DOHH2 (cell line): ENCODE results near the gene PTPRN2.

Source experiments
- H3F3A ChIP-seq: fragments of 200-600 bp; sonication (generic), shearing (Covaris generic); 2 replicates; pipeline ENCODE4 v1.6.0; 2016; ENCODE audit warnings: antibody characterized with exemption, mild to moderate bottlenecking; ENCODE audit not compliant: control insufficient read depth, insufficient read depth
- H3K27ac ChIP-seq: fragments of 200-600 bp; sonication (generic); 2 replicates; pipeline ENCODE4 v1.5.1; 2014; ENCODE audit warnings: low read depth, mild to moderate bottlenecking, low read length, moderate library complexity
- H3K27me3 ChIP-seq: fragments of 200-600 bp; sonication (generic); 2 replicates; pipeline ENCODE4 v1.6.1; 2014; ENCODE audit warnings: mild to moderate bottlenecking, low read length, mixed read lengths; ENCODE audit not compliant: control insufficient read depth
- H3K36me3 ChIP-seq: fragments of 200-600 bp; sonication (generic); 2 replicates; pipeline ENCODE4 v1.6.1; 2014; ENCODE audit warnings: mild to moderate bottlenecking, low read length, moderate library complexity, mixed read lengths; ENCODE audit not compliant: control insufficient read depth
- H3K4me1 ChIP-seq: fragments of 200-600 bp; sonication (generic); 2 replicates; pipeline ENCODE4 v1.6.1; 2014; ENCODE audit warnings: mild to moderate bottlenecking, low read length, mixed read lengths; ENCODE audit not compliant: control insufficient read depth
- H3K4me2 ChIP-seq: fragments of 200-600 bp; sonication (generic); 2 replicates; pipeline ENCODE4 v1.6.0; 2014; ENCODE audit warnings: mild to moderate bottlenecking, low read length, moderate library complexity
- H3K4me3 ChIP-seq: fragments of 200-600 bp; sonication (generic); 2 replicates; pipeline ENCODE4 v1.5.1; 2014; ENCODE audit warnings: mild to moderate bottlenecking, low read length, mixed read lengths
- H3K79me2 ChIP-seq: fragments of 200-600 bp; sonication (generic); 2 replicates; pipeline ENCODE4 v1.6.1; 2014; ENCODE audit warnings: mild to moderate bottlenecking, low read length, mixed read lengths; ENCODE audit not compliant: control insufficient read depth
- H3K9me2 ChIP-seq: fragments of 200-600 bp; sonication (generic); replicated peaks from 2 replicates; pipeline ENCODE4 v1.6.1; 2014; ENCODE audit warnings: mild to moderate bottlenecking, low read length, mixed read lengths; ENCODE audit not compliant: control insufficient read depth
- H3K9me3 ChIP-seq: fragments of 200-600 bp; sonication (generic); 2 replicates; pipeline ENCODE4 v1.6.1; 2014; ENCODE audit warnings: antibody characterized with exemption, low read length, mixed read lengths; ENCODE audit not compliant: control insufficient read depth, insufficient read depth
- H4K20me1 ChIP-seq: fragments of 200-600 bp; sonication (generic); 2 replicates; pipeline ENCODE4 v1.6.0; 2014; ENCODE audit warnings: low read depth, mild to moderate bottlenecking, antibody characterized with exemption, low read length, moderate library complexity; ENCODE audit not compliant: control insufficient read depth, insufficient read depth
- EZH2phosphoT487 ChIP-seq: fragments of 200-600 bp; sonication (generic); IDR thresholded peaks from 2 replicates; pipeline ENCODE4 v1.6.1; 2017; ENCODE audit warnings: borderline replicate concordance, mild to moderate bottlenecking, antibody characterized with exemption, low read length, moderate library complexity, mixed read lengths
- TF ChIP-seq, protein P1 (sequence below): fragments of 200-600 bp; sonication (generic); IDR thresholded peaks from one replicate; pipeline ENCODE4 v1.5.1; 2014; ENCODE audit warnings: antibody characterized with exemption, mild to moderate bottlenecking, low read depth, low read length; ENCODE audit not compliant: poor library complexity, severe bottlenecking

Gene PTPRN2

GRCh38 chr7:158369866-158370265 is 217.8 kb downstream of the PTPRN2 start:
- no peaks in the 10 kb centered on the region for H4K20me1 ChIP-seq
- no peak overlapping the region for H3K4me2 ChIP-seq
- H3K4me1 ChIP-seq = no peaks in the 10 kb centered on the region
- no peaks in the 10 kb centered on the region for H3K27me3 ChIP-seq
- no peaks in the 10 kb centered on the region for H3K79me2 ChIP-seq
- H3F3A ChIP-seq = no peaks in the 10 kb centered on the region
- no peak overlapping the region for H3K27ac ChIP-seq
- no peak for TF ChIP-seq EZH2phosphoT487
- TF ChIP-seq, protein P1, sequence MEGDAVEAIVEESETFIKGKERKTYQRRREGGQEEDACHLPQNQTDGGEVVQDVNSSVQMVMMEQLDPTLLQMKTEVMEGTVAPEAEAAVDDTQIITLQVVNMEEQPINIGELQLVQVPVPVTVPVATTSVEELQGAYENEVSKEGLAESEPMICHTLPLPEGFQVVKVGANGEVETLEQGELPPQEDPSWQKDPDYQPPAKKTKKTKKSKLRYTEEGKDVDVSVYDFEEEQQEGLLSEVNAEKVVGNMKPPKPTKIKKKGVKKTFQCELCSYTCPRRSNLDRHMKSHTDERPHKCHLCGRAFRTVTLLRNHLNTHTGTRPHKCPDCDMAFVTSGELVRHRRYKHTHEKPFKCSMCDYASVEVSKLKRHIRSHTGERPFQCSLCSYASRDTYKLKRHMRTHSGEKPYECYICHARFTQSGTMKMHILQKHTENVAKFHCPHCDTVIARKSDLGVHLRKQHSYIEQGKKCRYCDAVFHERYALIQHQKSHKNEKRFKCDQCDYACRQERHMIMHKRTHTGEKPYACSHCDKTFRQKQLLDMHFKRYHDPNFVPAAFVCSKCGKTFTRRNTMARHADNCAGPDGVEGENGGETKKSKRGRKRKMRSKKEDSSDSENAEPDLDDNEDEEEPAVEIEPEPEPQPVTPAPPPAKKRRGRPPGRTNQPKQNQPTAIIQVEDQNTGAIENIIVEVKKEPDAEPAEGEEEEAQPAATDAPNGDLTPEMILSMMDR = no peak
- H3K36me3 ChIP-seq = no peaks in the 10 kb centered on the region
- H3K4me3 ChIP-seq = no peak overlapping the region
- H3K9me3 ChIP-seq = peaks cover 17% of the 10 kb centered on the region
- H3K9me2 ChIP-seq = no peaks in the 10 kb centered on the region

- Histone ChIP-seq H3K9me2 (no peaks in the 10 kb centered on the region), H3K4me2 (no peak overlapping the region), H3K27ac (no peak overlapping the region), H3K79me2 (no peaks in the 10 kb centered on the region), H3K4me3 (no peak overlapping the region), H3K4me1 (no peaks in the 10 kb centered on the region), H4K20me1 (no peaks in the 10 kb centered on the region), H3K9me3 (peaks cover 23% of the 10 kb centered on the region), H3K27me3 (no peaks in the 10 kb centered on the region), H3F3A (no peaks in the 10 kb centered on the region), H3K36me3 (no peaks in the 10 kb centered on the region)
- TF ChIP-seq, protein P1 = no peak
- TF ChIP-seq EZH2phosphoT487 = no peak
These were observed 218.3 kb downstream of the PTPRN2 start for GRCh38 chr7:158369290-158369689.

GRCh38 chr7:158368449-158368848 is 219.2 kb downstream of the PTPRN2 start:
- Histone ChIP-seq H3F3A (no peaks in the 10 kb centered on the region), H3K27me3 (no peaks in the 10 kb centered on the region), H3K27ac (no peak overlapping the region), H3K4me2 (no peak overlapping the region), H3K4me1 (no peaks in the 10 kb centered on the region), H3K79me2 (no peaks in the 10 kb centered on the region), H3K9me3 (peaks cover 25% of the 10 kb centered on the region), H4K20me1 (no peaks in the 10 kb centered on the region), H3K4me3 (no peak overlapping the region), H3K9me2 (no peaks in the 10 kb centered on the region), H3K36me3 (no peaks in the 10 kb centered on the region)
- no peak for TF ChIP-seq EZH2phosphoT487
- TF ChIP-seq, protein P1 = no peak

DNA sequence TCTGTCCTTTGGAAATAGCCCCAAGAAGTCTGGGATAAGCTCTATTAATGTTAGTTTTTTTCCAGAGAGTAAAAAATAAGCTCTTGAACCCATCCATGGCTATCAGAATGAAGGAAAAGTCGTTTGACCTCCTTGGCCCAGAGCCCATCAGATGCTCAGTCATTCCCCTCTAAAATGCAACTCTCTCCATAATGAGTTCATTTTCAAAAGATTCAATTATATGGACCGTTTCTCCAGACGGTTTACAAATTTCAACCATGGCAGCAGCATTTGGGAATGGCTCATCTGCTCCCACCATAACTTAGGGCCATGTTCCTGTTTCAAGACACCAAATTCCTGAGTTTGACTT is 220.0 kb downstream of the PTPRN2 start:
- Histone ChIP-seq H3K9me2 (no peaks in the 10 kb centered on the region), H3K36me3 (no peaks in the 10 kb centered on the region)

More for the DNA sequence above, 220.0 kb downstream of the PTPRN2 start:
- TF ChIP-seq EZH2phosphoT487 = no peak
- no peak overlapping the region for H3K4me3 ChIP-seq
- H3K4me1 ChIP-seq = no peaks in the 10 kb centered on the region
- H4K20me1 ChIP-seq = no peaks in the 10 kb centered on the region
- H3K27me3 ChIP-seq = no peaks in the 10 kb centered on the region
- H3K27ac ChIP-seq = no peak overlapping the region
- peaks cover 25% of the 10 kb centered on the region for H3K9me3 ChIP-seq
- no peaks in the 10 kb centered on the region for H3F3A ChIP-seq
- no peaks in the 10 kb centered on the region for H3K79me2 ChIP-seq
- no peak overlapping the region for H3K4me2 ChIP-seq
